Stimulated activated CD8-positive, alpha-beta memory T cell treated with anti-CD3 and anti-CD28 coated beads, Interleukin-4, amount 100 ng/mL, for 1 hour (primary cell): Measurements from ENCODE around the gene A2ML1.
"Not testable (repeated sequence)": the region's sequence is repeated elsewhere in the genome, so short reads cannot be mapped to it uniquely, and the experiment has no call there.

Experiments
- DNase-seq, 2 donors: peaks; one replicate each; pipeline ENCODE4 v3.0.0-alpha.2; 2020; ENCODE audit warnings: low read depth in 2 of 2, low spot score in 1 of 2

A2ML1 gene

GRCh38 chr12:8816448-8817050, 5.9 kb upstream of the A2ML1 start:
- DNase-seq, result no peak

GRCh38 chr12:8817856-8818255, 4.6 kb upstream of the A2ML1 start:
- no peak for DNase-seq

- no peak for DNase-seq
Measured at GRCh38 chr12:8818526-8818925, 3.9 kb upstream of the A2ML1 start.

- DNase-seq, result no peak
Measured at GRCh38 chr12:8819666-8819980, 2.8 kb upstream of the A2ML1 start.

- not testable (repeated sequence) for DNase-seq
Measured at GRCh38 chr12:8820676-8821407, 1.6 kb upstream of the A2ML1 start.

GRCh38 chr12:8821591-8821990, 830 bp upstream of the A2ML1 start:
- DNase-seq, result no peak

- no peak for DNase-seq
Measured at GRCh38 chr12:8823565-8824300, 1.3 kb downstream of the A2ML1 start.

GRCh38 chr12:8827551-8828256, 5.3 kb downstream of the A2ML1 start:
- DNase-seq, result no peak

- DNase-seq, result no peak
Measured at GRCh38 chr12:8828257-8829124, 6.1 kb downstream of the A2ML1 start.

GRCh38 chr12:8829125-8829518, 6.7 kb downstream of the A2ML1 start:
- DNase-seq, result no peak

GRCh38 chr12:8829621-8830020, 7.2 kb downstream of the A2ML1 start:
- DNase-seq, result no peak

GRCh38 chr12:8831116-8831515, 8.7 kb downstream of the A2ML1 start:
- DNase-seq, result no peak

- DNase-seq, result no peak
Measured at GRCh38 chr12:8832500-8832899, 10.1 kb downstream of the A2ML1 start.

- DNase-seq, result no peak
Measured at GRCh38 chr12:8834230-8834629, 11.8 kb downstream of the A2ML1 start.

- no peak for DNase-seq
Measured at GRCh38 chr12:8837291-8837690, 14.9 kb downstream of the A2ML1 start.

GRCh38 chr12:8840321-8840720, 17.9 kb downstream of the A2ML1 start:
- DNase-seq, result no peak

GRCh38 chr12:8840938-8841633, 18.7 kb downstream of the A2ML1 start:
- DNase-seq, result no peak

GRCh38 chr12:8841778-8842177, 19.4 kb downstream of the A2ML1 start:
- DNase-seq, result no peak

GRCh38 chr12:8844665-8845064, 22.2 kb downstream of the A2ML1 start:
- DNase-seq, result no peak

- no peak for DNase-seq
Measured at GRCh38 chr12:8846305-8846704, 23.9 kb downstream of the A2ML1 start.
